DND-41 (cell line): Measurements from ENCODE around the gene THRB.

Experiments used
- ATAC-seq: fragments of 200-7000 bp; cut with Tn5 transposase; 3 replicates; pipeline ENCODE4 v1.9.1; 2021; ENCODE audit warnings: low read depth; ENCODE audit not compliant: insufficient read depth
- DNase-seq: peaks from one replicate; pipeline ENCODE4 v3.0.0-alpha.2; 2020
- H2AFZ ChIP-seq: 2 replicates; pipeline ENCODE4 v1.6.0; 2012; ENCODE audit warnings: low read depth, low read length
- H3K27ac ChIP-seq: 2 replicates; pipeline ENCODE4 v1.5.1; 2012; ENCODE audit warnings: low read length, inconsistent platforms
- H3K27me3 ChIP-seq: fragments of 200-600 bp; sonication (generic); 2 replicates; pipeline ENCODE4 v1.6.0; 2012; ENCODE audit warnings: low read length, mild to moderate bottlenecking, inconsistent platforms; ENCODE audit not compliant: insufficient read depth, poor library complexity
- H3K36me3 ChIP-seq: 2 replicates; pipeline ENCODE4 v1.5.1; 2012; ENCODE audit warnings: low read length, inconsistent platforms; ENCODE audit not compliant: insufficient read depth
- H3K4me1 ChIP-seq: 2 replicates; pipeline ENCODE4 v1.5.1; 2012; ENCODE audit warnings: mild to moderate bottlenecking, low read length; ENCODE audit not compliant: insufficient read depth
- H3K4me2 ChIP-seq: 2 replicates; pipeline ENCODE4 v1.6.0; 2012; ENCODE audit warnings: mild to moderate bottlenecking, moderate library complexity, low read length, inconsistent platforms; ENCODE audit not compliant: insufficient read depth
- H3K4me3 ChIP-seq, 2 experiments: fragments of 200-600 bp in 1 of 2; shearing (Covaris generic) in 1 of 2; 2 replicates each; pipeline ENCODE4 v1.5.1; 2012 to 2016; ENCODE audit warnings: inconsistent platforms in 2 of 2, low read length in 2 of 2, mild to moderate bottlenecking in 2 of 2, low read depth in 1 of 2, moderate library complexity in 1 of 2
- H3K79me2 ChIP-seq: 2 replicates; pipeline ENCODE4 v1.6.0; 2012; ENCODE audit warnings: low read length, inconsistent platforms; ENCODE audit not compliant: insufficient read depth
- H3K9ac ChIP-seq: 2 replicates; pipeline ENCODE4 v1.6.0; 2012; ENCODE audit warnings: low read depth, mild to moderate bottlenecking, inconsistent platforms, low read length, moderate library complexity
- H3K9me3 ChIP-seq: 2 replicates; pipeline ENCODE4 v1.5.1; 2012; ENCODE audit warnings: low read length, moderate library complexity, mild to moderate bottlenecking, inconsistent platforms; ENCODE audit not compliant: insufficient read depth, severe bottlenecking
- H4K20me1 ChIP-seq: 2 replicates; pipeline ENCODE4 v1.6.0; 2012; ENCODE audit warnings: low read length; ENCODE audit not compliant: insufficient read depth
- CTCF ChIP-seq: IDR thresholded peaks from 2 replicates; pipeline ENCODE4 v1.5.1; 2012; ENCODE audit warnings: borderline replicate concordance, low read length, moderate library complexity, mild to moderate bottlenecking; ENCODE audit not compliant: poor library complexity, severe bottlenecking; ENCODE audit errors: extremely low read depth
- EZH2 ChIP-seq: IDR thresholded peaks from 3 replicates; pipeline ENCODE4 v1.6.1; 2012; ENCODE audit warnings: borderline replicate concordance, low read depth, mild to moderate bottlenecking, moderate library complexity, low read length, inconsistent platforms; ENCODE audit not compliant: severe bottlenecking

THRB gene

GRCh38 chr3:24160424-24161095, 334.1 kb downstream of the THRB start:
- Histone ChIP-seq H3K9ac (no peak overlapping the region), H4K20me1 (no peaks in the 10 kb centered on the region), H3K79me2 (no peaks in the 10 kb centered on the region), H3K4me2 (no peak overlapping the region), H3K4me1 (no peaks in the 10 kb centered on the region), H3K27ac (no peak overlapping the region), H3K27me3 (peaks cover 4% of the 10 kb centered on the region), H3K9me3 (no peaks in the 10 kb centered on the region), H3K4me3 (no peak overlapping the region), H3K36me3 (no peaks in the 10 kb centered on the region), H2AFZ (no peak overlapping the region)
- DNase-seq, result no peak
- ATAC-seq, result no peak
- no peak for TF ChIP-seq CTCF
- no peak for TF ChIP-seq EZH2

- DNase-seq (no peak), ATAC-seq (peak; percentile 70)
- Histone ChIP-seq H3K36me3 (no peaks in the 10 kb centered on the region), H3K79me2 (no peaks in the 10 kb centered on the region), H3K27ac (no peak overlapping the region), H3K9ac (no peak overlapping the region), H3K4me3 (no peak overlapping the region), H3K4me1 (no peaks in the 10 kb centered on the region), H3K9me3 (no peaks in the 10 kb centered on the region), H3K4me2 (no peak overlapping the region), H2AFZ (no peak overlapping the region), H3K27me3 (peaks cover 4% of the 10 kb centered on the region), H4K20me1 (no peaks in the 10 kb centered on the region)
- TF ChIP-seq EZH2 (no peak), CTCF (no peak)
Measured at GRCh38 chr3:24158761-24159454, 335.7 kb downstream of the THRB start.

- H3K79me2 ChIP-seq, result no peaks in the 10 kb centered on the region
- DNase-seq, result no peak
- H3K4me3 ChIP-seq, result no peak overlapping the region
- no peaks in the 10 kb centered on the region for H3K4me1 ChIP-seq
- peaks cover under 1% of the 10 kb centered on the region for H3K27me3 ChIP-seq
- H3K27ac ChIP-seq, result no peak overlapping the region
- H4K20me1 ChIP-seq, result no peaks in the 10 kb centered on the region
- no peak overlapping the region for H3K9ac ChIP-seq
- no peaks in the 10 kb centered on the region for H3K9me3 ChIP-seq
- H2AFZ ChIP-seq, result no peak overlapping the region
- H3K4me2 ChIP-seq, result no peak overlapping the region
- H3K36me3 ChIP-seq, result no peaks in the 10 kb centered on the region
- no peak for ATAC-seq
- no peak for TF ChIP-seq CTCF
Measured at GRCh38 chr3:24157106-24157505, 337.5 kb downstream of the THRB start.
